ENCODE results near the gene CYP4F11. TPM values are rescaled to one million over a fixed set of nuclear protein-coding genes. Genes with fewer than 3 reads are reported as not detected.

CYP4F11 gene
- total RNA-seq, 2 donors from 2014 or later, result 12.7 to 20.8 TPM

DNA sequence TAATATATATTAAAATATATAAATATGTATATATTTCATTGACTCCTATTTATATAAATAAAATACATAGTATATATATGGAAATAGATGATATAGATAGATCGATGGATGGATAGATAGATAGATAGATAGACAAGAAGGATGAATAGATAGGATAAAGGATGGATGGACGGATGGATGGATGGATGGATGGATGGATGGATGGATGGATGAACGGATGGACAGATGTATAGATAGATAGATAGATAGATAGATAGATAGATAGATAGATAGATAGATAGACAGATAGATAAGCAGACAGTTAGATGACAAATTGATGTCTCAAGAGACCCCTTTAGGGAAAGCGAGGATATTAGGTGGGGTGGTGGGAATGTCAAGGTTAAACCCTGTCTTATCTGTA lies 15.1 kb downstream of the CYP4F11 start:
- H3K36me3 ChIP-seq, result no peaks in the 10 kb centered on the region
- intact Hi-C loops (cut with DNase I), result no loop called here
- H3K27me3 ChIP-seq (replicated peaks; ENCODE audit: insufficient read depth), result no peaks in the 10 kb centered on the region
- 84% methylated on average over 4 of the region's 4 CpGs for WGBS
- TF ChIP-seq, protein P1, sequence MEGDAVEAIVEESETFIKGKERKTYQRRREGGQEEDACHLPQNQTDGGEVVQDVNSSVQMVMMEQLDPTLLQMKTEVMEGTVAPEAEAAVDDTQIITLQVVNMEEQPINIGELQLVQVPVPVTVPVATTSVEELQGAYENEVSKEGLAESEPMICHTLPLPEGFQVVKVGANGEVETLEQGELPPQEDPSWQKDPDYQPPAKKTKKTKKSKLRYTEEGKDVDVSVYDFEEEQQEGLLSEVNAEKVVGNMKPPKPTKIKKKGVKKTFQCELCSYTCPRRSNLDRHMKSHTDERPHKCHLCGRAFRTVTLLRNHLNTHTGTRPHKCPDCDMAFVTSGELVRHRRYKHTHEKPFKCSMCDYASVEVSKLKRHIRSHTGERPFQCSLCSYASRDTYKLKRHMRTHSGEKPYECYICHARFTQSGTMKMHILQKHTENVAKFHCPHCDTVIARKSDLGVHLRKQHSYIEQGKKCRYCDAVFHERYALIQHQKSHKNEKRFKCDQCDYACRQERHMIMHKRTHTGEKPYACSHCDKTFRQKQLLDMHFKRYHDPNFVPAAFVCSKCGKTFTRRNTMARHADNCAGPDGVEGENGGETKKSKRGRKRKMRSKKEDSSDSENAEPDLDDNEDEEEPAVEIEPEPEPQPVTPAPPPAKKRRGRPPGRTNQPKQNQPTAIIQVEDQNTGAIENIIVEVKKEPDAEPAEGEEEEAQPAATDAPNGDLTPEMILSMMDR (IDR thresholded peaks at IDR 0.05), result no peak
- TF ChIP-seq POLR2AphosphoS5 (IDR thresholded peaks at IDR 0.05), result no peak
- TF ChIP-seq POLR2A (IDR thresholded peaks at IDR 0.05), result no peak
- no peak for DNase-seq (ENCODE audit: low spot score)
- no peak overlapping the region for H3K27ac ChIP-seq
- H3K9me3 ChIP-seq, result no peaks in the 10 kb centered on the region
- no peaks in the 10 kb centered on the region for H3K4me1 ChIP-seq (replicated peaks)
- H3K4me3 ChIP-seq, result no peak overlapping the region

- H3K36me3 ChIP-seq, result no peaks in the 10 kb centered on the region
- no peaks in the 10 kb centered on the region for H3K27me3 ChIP-seq (replicated peaks; ENCODE audit: insufficient read depth)
- no peak for DNase-seq (ENCODE audit: low spot score)
- WGBS, result 90% methylated on average over 2 of the region's 2 CpGs
- TF ChIP-seq POLR2AphosphoS5 (IDR thresholded peaks at IDR 0.05) (no peak), POLR2A (IDR thresholded peaks at IDR 0.05) (no peak)
- TF ChIP-seq, protein P1 (IDR thresholded peaks at IDR 0.05), result no peak
- H3K27ac ChIP-seq, result no peak overlapping the region
- no peaks in the 10 kb centered on the region for H3K9me3 ChIP-seq
- H3K4me3 ChIP-seq, result no peak overlapping the region
- intact Hi-C loops (cut with DNase I), result no loop called here
- H3K4me1 ChIP-seq (replicated peaks), result no peaks in the 10 kb centered on the region
Observed at GRCh38 chr19:15915109-15915508, 19.2 kb downstream of the CYP4F11 start.

GRCh38 chr19:15913830-15914229 lies 20.5 kb downstream of the CYP4F11 start:
- WGBS, result 94% methylated on average over 8 of the region's 8 CpGs
- Histone ChIP-seq H3K4me3 (no peak overlapping the region), H3K27me3 (replicated peaks; ENCODE audit: insufficient read depth) (no peaks in the 10 kb centered on the region), H3K36me3 (no peaks in the 10 kb centered on the region), H3K9me3 (no peaks in the 10 kb centered on the region), H3K27ac (no peak overlapping the region), H3K4me1 (replicated peaks) (no peaks in the 10 kb centered on the region)
- intact Hi-C loops (cut with DNase I), result no loop called here
- TF ChIP-seq, protein P1 (IDR thresholded peaks at IDR 0.05), result no peak
- TF ChIP-seq POLR2A (IDR thresholded peaks at IDR 0.05) (no peak), POLR2AphosphoS5 (IDR thresholded peaks at IDR 0.05) (no peak)
- no peak for DNase-seq (ENCODE audit: low spot score)

GRCh38 chr19:15913384-15913783 lies 20.9 kb downstream of the CYP4F11 start:
- Histone ChIP-seq H3K27ac (no peak overlapping the region), H3K36me3 (no peaks in the 10 kb centered on the region), H3K27me3 (replicated peaks; ENCODE audit: insufficient read depth) (no peaks in the 10 kb centered on the region), H3K4me1 (replicated peaks) (no peaks in the 10 kb centered on the region), H3K4me3 (no peak overlapping the region), H3K9me3 (no peaks in the 10 kb centered on the region)
- intact Hi-C loops (cut with DNase I), result no loop called here
- TF ChIP-seq POLR2AphosphoS5 (IDR thresholded peaks at IDR 0.05) (no peak), POLR2A (IDR thresholded peaks at IDR 0.05) (no peak)
- TF ChIP-seq, protein P1 (IDR thresholded peaks at IDR 0.05), result no peak
- 75% methylated on average over 6 of the region's 6 CpGs for WGBS
- DNase-seq (ENCODE audit: low spot score), result no peak

DNA sequence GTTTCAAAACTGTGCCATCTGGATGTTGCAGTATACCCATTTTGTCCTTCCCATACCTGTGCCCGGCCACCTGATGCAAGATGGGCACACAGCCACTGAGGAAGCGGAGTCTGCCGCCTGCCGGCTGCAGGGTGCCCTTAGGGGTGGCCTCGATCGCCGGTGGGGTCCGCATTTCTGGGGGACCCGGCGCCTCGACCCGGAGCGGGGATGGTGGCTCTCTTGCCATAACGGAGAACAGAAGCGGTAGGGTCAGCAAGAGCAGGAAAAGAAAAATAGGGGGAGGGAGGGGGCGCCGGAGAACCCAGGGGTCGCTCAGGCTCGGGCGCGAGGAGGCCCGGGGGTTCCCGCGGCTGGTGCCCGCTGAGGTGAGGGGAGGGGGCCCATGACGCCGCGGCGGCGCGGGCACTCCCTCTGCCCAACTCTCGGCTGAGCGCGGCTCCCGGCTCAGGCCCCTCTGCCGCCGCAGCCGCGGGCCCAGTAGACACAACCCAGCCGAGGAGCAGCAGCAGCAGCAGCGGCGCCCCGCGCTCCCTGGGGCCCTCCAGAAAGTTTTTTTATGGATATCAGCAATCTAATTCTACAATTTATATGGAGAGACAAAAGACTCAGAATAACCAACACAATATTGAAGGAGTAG lies 22.6 kb downstream of the CYP4F11 start:
- H3K36me3 ChIP-seq, result no peaks in the 10 kb centered on the region
- H3K9me3 ChIP-seq, result no peaks in the 10 kb centered on the region
- DNase-seq (ENCODE audit: low spot score), result peak; percentile 35
- intact Hi-C loops (cut with DNase I), result no loop called here
- H3K27me3 ChIP-seq (replicated peaks; ENCODE audit: insufficient read depth), result no peaks in the 10 kb centered on the region
- H3K4me1 ChIP-seq (replicated peaks), result no peaks in the 10 kb centered on the region
- TF ChIP-seq POLR2AphosphoS5 (IDR thresholded peaks at IDR 0.05) (no peak), POLR2A (IDR thresholded peaks at IDR 0.05) (no peak)
- TF ChIP-seq, protein P1 (IDR thresholded peaks at IDR 0.05), result peak in 3 of 4 experiments; percentile 26 to 47 (median 28)
- peak overlapping the region; percentile 47 to 67 for H3K27ac ChIP-seq
- peak overlapping the region; percentile 1 to 16 for H3K4me3 ChIP-seq
- WGBS, result 2% methylated on average over 44 of the region's 44 CpGs

All from prostate gland (tissue), 2 donors.